H1 (cell line): ENCODE data around the gene TRIM23. TPM values are rescaled to one million over a fixed set of nuclear protein-coding genes. Genes with fewer than 3 reads are reported as not detected.
A peak's percentile ranks its signal among the peaks of the same experiment; 100 is the strongest.

Source experiments
- CTCF ChIA-PET: fragments of 300-600 bp; sonication (Branson Sonifier 250); formaldehyde crosslinking; loops from one replicate; lab custom pipeline; 2021; ENCODE audit not compliant: partially characterized antibody; lab: Charles Lee
- POLR2A ChIA-PET: fragments of 300-600 bp; sonication (Branson Sonifier 250); formaldehyde crosslinking; loops from one replicate; lab custom pipeline; 2021; ENCODE audit warnings: inconsistent platforms; ENCODE audit not compliant: partially characterized antibody; lab: Charles Lee
- DNase-seq, 2 experiments: peaks; one replicate each; pipeline versions ENCODE4 v3.0.0 to v3.0.0-alpha.2; 2010 to 2022; ENCODE audit warnings: low spot score in 2 of 2, low read depth in 1 of 2, mixed read lengths in 1 of 2
- FAIRE-seq: peaks from 2 replicates; lab custom pipeline; 2011; peaks lifted over from hg19 to GRCh38; lab: Jason Lieb, UNC
- H2AFZ ChIP-seq: 2 replicates; pipeline ENCODE4 v1.8.1; 2012; ENCODE audit warnings: low read length, inconsistent platforms
- H2AK5ac ChIP-seq: 2 replicates; pipeline ENCODE4 v1.6.1; 2013; ENCODE audit warnings: low read depth, low read length
- H2BK120ac ChIP-seq: replicated peaks from 2 replicates; pipeline ENCODE3; 2013; ENCODE audit warnings: low read depth, low read length, inconsistent platforms
- H2BK12ac ChIP-seq: 2 replicates; pipeline ENCODE4 v1.6.1; 2013; ENCODE audit warnings: low read depth, low read length
- H2BK15ac ChIP-seq: 2 replicates; pipeline ENCODE4 v1.6.1; 2013; ENCODE audit warnings: low read length
- H2BK20ac ChIP-seq: 2 replicates; pipeline ENCODE4 v1.6.1; 2013; ENCODE audit warnings: low read length
- H2BK5ac ChIP-seq: 2 replicates; pipeline ENCODE4 v1.6.1; 2013; ENCODE audit warnings: low read depth, low read length
- H3K14ac ChIP-seq: 2 replicates; pipeline ENCODE4 v1.6.1; 2013; ENCODE audit warnings: inconsistent platforms; ENCODE audit not compliant: insufficient read length
- H3K18ac ChIP-seq: 2 replicates; pipeline ENCODE4 v1.6.1; 2013; ENCODE audit warnings: low read length; ENCODE audit errors: extremely low read depth
- H3K23ac ChIP-seq: 2 replicates; pipeline ENCODE4 v1.6.1; 2013; ENCODE audit warnings: inconsistent platforms; ENCODE audit not compliant: insufficient read length
- H3K23me2 ChIP-seq: 2 replicates; pipeline ENCODE4 v1.6.1; 2013; ENCODE audit warnings: low read depth, low read length
- H3K27ac ChIP-seq: 2 replicates; pipeline ENCODE4 v1.6.1; 2011; ENCODE audit warnings: low read depth, low read length, inconsistent platforms
- H3K27me3 ChIP-seq, 4 experiments: replicated peaks in 1 of 4; 1 replicate in 1 of 4; 2 replicates in 3 of 4; pipeline versions ENCODE4 v1.6.1 to v1.8.1; 2011 to 2013; ENCODE audit warnings: low read length in 3 of 4, mild to moderate bottlenecking in 3 of 4, inconsistent platforms in 2 of 4, mixed read lengths in 2 of 4, moderate library complexity in 1 of 4; ENCODE audit not compliant: control insufficient read depth in 3 of 4, insufficient read depth in 3 of 4; ENCODE audit errors: extremely low read depth in 1 of 4
- H3K36me3 ChIP-seq, 4 experiments: 2 replicates each; pipeline versions ENCODE4 v1.6.1 to v1.8.1; 2011 to 2013; ENCODE audit warnings: mild to moderate bottlenecking in 4 of 4, low read length in 3 of 4, moderate library complexity in 2 of 4, control low read depth in 1 of 4, inconsistent platforms in 1 of 4; ENCODE audit not compliant: insufficient read depth in 4 of 4, control insufficient read depth in 2 of 4
- H3K4ac ChIP-seq: replicated peaks from 2 replicates; pipeline ENCODE3; 2013; ENCODE audit warnings: low read length, low read depth, mixed read lengths, inconsistent platforms; ENCODE audit not compliant: insufficient read length
- H3K4me1 ChIP-seq, 4 experiments: replicated peaks in 1 of 4; 1 replicate in 1 of 4; 2 replicates in 3 of 4; pipeline versions ENCODE4 v1.6.1 to v1.8.1; 2011 to 2013; ENCODE audit warnings: low read length in 3 of 4, inconsistent platforms in 2 of 4, mixed read lengths in 1 of 4; ENCODE audit not compliant: insufficient read depth in 4 of 4, control insufficient read depth in 3 of 4
- H3K4me2 ChIP-seq, 2 experiments: 2 replicates each; pipeline versions ENCODE4 v1.6.1 to v1.8.1; 2011 to 2013; ENCODE audit warnings: low read depth in 2 of 2, low read length in 2 of 2, control low read depth in 1 of 2, inconsistent platforms in 1 of 2, mild to moderate bottlenecking in 1 of 2; ENCODE audit not compliant: insufficient read depth in 1 of 2
- H3K4me3 ChIP-seq, 4 experiments: fragments of 200-600, 300-600 bp in 1 of 4; sonication (generic), shearing (Covaris generic), sonication (Bioruptor Twin) in 1 of 4; 2 replicates each; pipeline versions ENCODE4 v1.5.1 to v1.8.1; 2011 to 2016; ENCODE audit warnings: low read length in 4 of 4, low read depth in 3 of 4, control low read depth in 2 of 4, inconsistent platforms in 2 of 4, mild to moderate bottlenecking in 2 of 4, mixed read lengths in 1 of 4, moderate library complexity in 1 of 4; ENCODE audit not compliant: insufficient read depth in 2 of 4; ENCODE audit errors: extremely low read depth in 1 of 4
- H3K56ac ChIP-seq: replicated peaks from 2 replicates; pipeline ENCODE3; 2013; ENCODE audit warnings: low read depth, mild to moderate bottlenecking, mixed read lengths, low read length, inconsistent platforms; ENCODE audit not compliant: insufficient read length
- H3K79me1 ChIP-seq: 2 replicates; pipeline ENCODE4 v1.6.1; 2013; ENCODE audit warnings: low read depth, low read length, control low read depth
- H3K79me2 ChIP-seq, 2 experiments: 2 replicates each; pipeline versions ENCODE4 v1.6.1 to v1.8.1; 2012 to 2013; ENCODE audit warnings: low read length in 2 of 2, mild to moderate bottlenecking in 2 of 2, inconsistent platforms in 1 of 2; ENCODE audit not compliant: insufficient read depth in 2 of 2, control insufficient read depth in 1 of 2
- H3K9ac ChIP-seq, 4 experiments: replicated peaks in 1 of 4; 1 replicate in 1 of 4; 2 replicates in 3 of 4; pipeline versions ENCODE4 v1.6.1 to v1.8.1; 2011 to 2013; ENCODE audit warnings: low read depth in 3 of 4, low read length in 3 of 4, control low read depth in 2 of 4, mild to moderate bottlenecking in 2 of 4, moderate library complexity in 2 of 4, inconsistent platforms in 1 of 4; ENCODE audit errors: extremely low read depth in 1 of 4
- H3K9me3 ChIP-seq, 2 experiments: 2 replicates each; pipeline versions ENCODE4 v1.6.1 to v1.8.1; 2012 to 2013; ENCODE audit warnings: mild to moderate bottlenecking in 2 of 2, moderate library complexity in 2 of 2, control low read depth in 1 of 2, inconsistent platforms in 1 of 2, low read depth in 1 of 2, low read length in 1 of 2, mixed read lengths in 1 of 2; ENCODE audit not compliant: insufficient read depth in 2 of 2
- H4K20me1 ChIP-seq, 2 experiments: replicated peaks in 1 of 2; 2 replicates each; pipeline versions ENCODE3 to v1.8.1; 2011 to 2013; ENCODE audit warnings: inconsistent platforms in 2 of 2, low read length in 2 of 2, mild to moderate bottlenecking in 1 of 2; ENCODE audit not compliant: insufficient read depth in 2 of 2, control insufficient read depth in 1 of 2
- H4K5ac ChIP-seq: 2 replicates; pipeline ENCODE4 v1.6.1; 2013; ENCODE audit warnings: low read length, low read depth, mixed read lengths, inconsistent platforms; ENCODE audit not compliant: insufficient read length
- H4K8ac ChIP-seq: 2 replicates; pipeline ENCODE4 v1.8.0; 2013; ENCODE audit warnings: mild to moderate bottlenecking, moderate library complexity, low read length, inconsistent platforms; ENCODE audit not compliant: insufficient read depth; ENCODE audit errors: extremely low read depth
- H4K91ac ChIP-seq: replicated peaks from 2 replicates; pipeline ENCODE3; 2013; ENCODE audit warnings: low read length, mixed read lengths, inconsistent platforms; ENCODE audit not compliant: insufficient read length
- HDAC2 ChIP-seq, 2 experiments: fragments of 300-600 bp in 1 of 2; sonication (generic) in 1 of 2; IDR thresholded peaks; 2 replicates each; pipeline ENCODE4 v1.6.1; 2011 to 2012; ENCODE audit warnings: low read depth in 2 of 2, low read length in 2 of 2, mild to moderate bottlenecking in 2 of 2, moderate library complexity in 2 of 2, borderline replicate concordance in 1 of 2, inconsistent platforms in 1 of 2
- JUN ChIP-seq: IDR thresholded peaks from 2 replicates; pipeline ENCODE4 v1.6.1; 2011; ENCODE audit warnings: low read depth, mild to moderate bottlenecking, improper control_type of control experiment, low read length
- KDM5A ChIP-seq: fragments of 200-600 bp; IDR thresholded peaks from 2 replicates; pipeline ENCODE4 v1.7.1; 2012; ENCODE audit warnings: mild to moderate bottlenecking, low read length, inconsistent platforms, mixed read lengths
- SIX5 ChIP-seq: IDR thresholded peaks from 2 replicates; pipeline ENCODE4 v1.6.1; 2011; ENCODE audit warnings: mild to moderate bottlenecking, low read depth, low read length
- TBP ChIP-seq: IDR thresholded peaks from 2 replicates; pipeline ENCODE4 v1.6.1; 2011; ENCODE audit warnings: low read depth, low read length, improper control_type of control experiment
- YY1 ChIP-seq: IDR thresholded peaks from 2 replicates; pipeline ENCODE4 v1.6.1; 2011; ENCODE audit warnings: low read depth, mild to moderate bottlenecking, low read length
- WGBS, 2 experiments: shearing (Covaris generic) in 1 of 2; methylation state at CpG; one replicate each; pipeline versions ENCODE4 v1.1.6 to v1.1.7; 2013 to 2015; ENCODE audit warnings: low lambda C conversion rate in 2 of 2, mixed read lengths in 2 of 2, inconsistent platforms in 1 of 2, low coverage in 1 of 2, missing lambda C conversion rate in 1 of 2; ENCODE audit not compliant: insufficient replicate concordance in 2 of 2, insufficient coverage in 1 of 2, insufficient read length in 1 of 2; ENCODE audit errors: extremely low coverage in 1 of 2, missing lambda C conversion rate in 1 of 2; 5-methylcytosine and 5-hydroxymethylcytosine counted together
- polyA plus RNA-seq, 7 experiments: library from polyadenylated mRNA; depleted of rRNA in 3 of 7; stranded (reverse) in 5 of 7; unstranded in 2 of 7; fragments of >200 nt in 5 of 7; fragments of 200-250 nt in 2 of 7; gene quantifications; 1 replicate in 5 of 7; 2 replicates in 1 of 7; 4 replicates in 1 of 7; pipeline versions ENCODE4 v1.2.1 to v1.2.3, GENCODE V29; 2011 to 2013; ENCODE audit warnings: missing spikeins in 2 of 7, mixed read lengths in 2 of 7
- total RNA-seq: library from RNA; stranded (reverse); fragmentation: NEBNext Ultra II Directional; extraction: Animal tissue kit (Norgen Biotek cat#: 25700); gene quantifications from 2 replicates; pipeline ENCODE4 v1.2.1, GENCODE V29; 2021
- TF ChIP-seq, protein P1 (sequence below): IDR thresholded peaks from 2 replicates; pipeline ENCODE4 v1.6.1; 2011; ENCODE audit warnings: low read length, improper control_type of control experiment
- TF ChIP-seq, protein P2 (sequence below): IDR thresholded peaks from 2 replicates; pipeline ENCODE4 v1.6.1; 2012; ENCODE audit warnings: inconsistent platforms

Gene TRIM23
- total and polyA plus RNA-seq, 2 of the 8 experiments (the other 6 are each of a cell fraction or from before 2014, with no cell fraction given): 2.5 to 11.7 TPM

DNA sequence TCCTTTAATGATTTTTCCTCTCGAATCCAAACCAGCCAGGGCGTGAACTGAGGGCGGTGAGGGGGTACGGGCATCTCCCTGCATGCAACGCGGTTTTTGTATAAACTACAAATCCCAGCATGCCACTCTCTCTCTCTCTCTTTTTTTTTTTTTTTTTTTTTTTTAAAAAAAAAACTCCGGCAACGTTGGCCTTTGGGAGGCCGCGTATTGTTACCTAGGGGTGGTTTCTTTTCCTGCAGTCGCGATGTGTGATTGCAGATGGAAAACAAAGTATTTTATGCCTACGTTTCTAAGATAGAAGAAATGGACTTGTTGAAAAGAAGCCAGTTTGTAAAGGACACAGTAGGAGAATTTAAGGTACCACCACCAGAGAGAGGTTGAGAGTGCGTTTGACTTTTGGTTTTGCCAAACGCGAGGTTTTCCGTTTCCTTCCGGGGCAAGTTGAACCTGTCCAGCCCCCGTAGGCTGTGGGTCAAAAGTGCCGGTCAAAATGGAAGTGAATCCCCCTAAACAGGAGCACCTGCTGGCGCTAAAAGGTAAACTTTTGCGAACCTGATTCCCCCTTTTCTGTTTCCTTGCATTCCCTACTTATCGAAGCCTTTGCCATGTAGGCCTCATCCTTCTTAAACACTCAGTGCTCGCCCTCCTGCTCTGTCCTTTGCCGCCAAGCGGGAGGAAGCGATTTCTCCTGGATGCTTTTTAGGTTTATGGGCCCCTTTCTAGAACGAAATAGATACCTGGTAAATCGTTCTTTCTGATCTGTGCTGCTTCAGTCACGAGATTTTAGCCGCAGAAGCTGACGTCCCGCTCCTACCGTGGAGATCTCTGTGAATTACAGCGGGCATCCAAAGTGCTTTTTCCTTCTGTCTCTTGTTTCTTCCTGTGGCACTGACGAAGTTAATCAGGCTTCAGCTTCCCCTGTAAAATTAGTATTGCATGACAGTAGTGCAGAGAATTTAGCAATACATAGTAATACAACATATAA lies 730 bp upstream of the TRIM23 start, which contains the start of the genes SHLD3 and TRAPPC13:
Gene SHLD3, plus strand, starts transcription at position 457 of the 985 bp plus-strand sequence. CDS start 4,561 bp downstream, outside the sequence.
Gene TRAPPC13, plus strand, starts transcription at position 457 of the 985 bp plus-strand sequence. Its CDS starts 34 bp downstream, at position 491.
- H2BK12ac ChIP-seq: peak within 1 kb of the TSS; percentile 18; the same call in 1 of the 2 replicates
- H3K9ac ChIP-seq: peak within 1 kb of the TSS; percentile 79 to 98 (median 88)
- peak within 1 kb of the TSS; percentile 92 for H4K8ac ChIP-seq
- peaks cover 0 to 4% (median 2%) of the 10 kb centered on the region in 4 experiments; a peak in 3 of 7 replicates for H3K4me1 ChIP-seq
- H4K20me1 ChIP-seq: no peaks in the 10 kb centered on the region
- H4K91ac ChIP-seq: peak within 1 kb of the TSS; percentile 87
- H3K9me3 ChIP-seq: no peaks in the 10 kb centered on the region
- H3K27me3 ChIP-seq: no peaks in the 10 kb centered on the region
- peak within 1 kb of the TSS; percentile 92 to 97 (median 96) for H3K4me3 ChIP-seq
- peak within 1 kb of the TSS; percentile 69 for H2BK5ac ChIP-seq
- no peak within 1 kb of the TSS for H3K14ac ChIP-seq
- H2AK5ac ChIP-seq: no peak within 1 kb of the TSS
- peaks cover 3% of the 10 kb centered on the region for H3K23me2 ChIP-seq
- peaks cover 0 to 8% (median 2%) of the 10 kb centered on the region in 4 experiments; a peak in 3 of 8 replicates for H3K36me3 ChIP-seq
- H3K18ac ChIP-seq: peak within 1 kb of the TSS; percentile 73
- no peak within 1 kb of the TSS for H2BK20ac ChIP-seq
- CTCF ChIA-PET: interaction anchor here (0.7 kb wide), 2 partner anchors 103 to 198 kb away, joined by 3 read pairs; no protein-coding TSS in a partner anchor
- 1% methylated on average over 31 of the region's 36 CpGs; no CpG with 5 or more reads in 1 of the 2 experiments for WGBS, 2 experiments
- peak within 1 kb of the TSS; percentile 88 for H2BK120ac ChIP-seq
- no peak within 1 kb of the TSS for H2BK15ac ChIP-seq
- peak within 1 kb of the TSS; percentile 66 for H3K56ac ChIP-seq
- peaks cover 5 to 70% of the 10 kb centered on the region in 2 experiments; a peak in 3 of 4 replicates for H3K79me2 ChIP-seq
- H3K23ac ChIP-seq: no peak within 1 kb of the TSS
- H3K4me2 ChIP-seq: peak within 1 kb of the TSS; percentile 70 to 87
- no peaks in the 10 kb centered on the region for H3K79me1 ChIP-seq
- H4K5ac ChIP-seq: peak within 1 kb of the TSS; percentile 73
- H3K27ac ChIP-seq: peak within 1 kb of the TSS; percentile 76
- H3K4ac ChIP-seq: peak within 1 kb of the TSS; percentile 21
- peak within 1 kb of the TSS; percentile 99 for H2AFZ ChIP-seq
- FAIRE-seq (peak; percentile 60), DNase-seq (peak; percentile 44 to 71)
- POLR2A ChIA-PET: interaction anchor here (1.0 to 1.7 kb wide), 6 partner anchors 14 to 98 kb away, joined by 3 to 5 read pairs (median 3); no protein-coding TSS in a partner anchor
- TF ChIP-seq, protein P1, sequence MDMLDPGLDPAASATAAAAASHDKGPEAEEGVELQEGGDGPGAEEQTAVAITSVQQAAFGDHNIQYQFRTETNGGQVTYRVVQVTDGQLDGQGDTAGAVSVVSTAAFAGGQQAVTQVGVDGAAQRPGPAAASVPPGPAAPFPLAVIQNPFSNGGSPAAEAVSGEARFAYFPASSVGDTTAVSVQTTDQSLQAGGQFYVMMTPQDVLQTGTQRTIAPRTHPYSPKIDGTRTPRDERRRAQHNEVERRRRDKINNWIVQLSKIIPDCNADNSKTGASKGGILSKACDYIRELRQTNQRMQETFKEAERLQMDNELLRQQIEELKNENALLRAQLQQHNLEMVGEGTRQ: no peak
- TF ChIP-seq SIX5 (peak; percentile 78), TBP (peak; percentile 68; the same call in 1 of the 2 replicates), HDAC2 (IDR thresholded peaks at IDR 0.05; ENCODE audit: borderline replicate concordance in 1 of 2, low read depth in 2 of 2, low read length in 2 of 2) (peak in 1 of 2 experiments; percentile 72; a peak in 1 of 4 replicates), YY1 (peak; percentile 85), KDM5A (peak; percentile 82), JUN (no peak)
- TF ChIP-seq, protein P2, sequence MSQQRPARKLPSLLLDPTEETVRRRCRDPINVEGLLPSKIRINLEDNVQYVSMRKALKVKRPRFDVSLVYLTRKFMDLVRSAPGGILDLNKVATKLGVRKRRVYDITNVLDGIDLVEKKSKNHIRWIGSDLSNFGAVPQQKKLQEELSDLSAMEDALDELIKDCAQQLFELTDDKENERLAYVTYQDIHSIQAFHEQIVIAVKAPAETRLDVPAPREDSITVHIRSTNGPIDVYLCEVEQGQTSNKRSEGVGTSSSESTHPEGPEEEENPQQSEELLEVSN: peak; percentile 45
